Dendritic cell treated with granulocyte-macrophage colony-stimulating factor and Interleukin-4, amounts not matched to agents 40 ng/mL and 50 ng/mL, for 4 days (primary cell): Measurements from ENCODE around the gene FDX1.

Experiments
- H3K27ac Mint-ChIP-seq: one replicate; pipeline ENCODE4 v1.8.0; 2022; ENCODE audit warnings: mild to moderate bottlenecking, mixed read lengths
- H3K27me3 Mint-ChIP-seq: one replicate; pipeline ENCODE4 v1.8.0; 2022; ENCODE audit warnings: mild to moderate bottlenecking, mixed read lengths
- H3K36me3 Mint-ChIP-seq: one replicate; pipeline ENCODE4 v1.8.0; 2022; ENCODE audit warnings: low read depth, mixed read lengths
- H3K4me1 Mint-ChIP-seq: one replicate; pipeline ENCODE4 v1.8.0; 2022; ENCODE audit warnings: low read depth, mixed read lengths
- H3K4me3 Mint-ChIP-seq: one replicate; pipeline ENCODE4 v1.8.0; 2022; ENCODE audit warnings: mild to moderate bottlenecking, moderate library complexity, mixed read lengths
- H3K9me3 Mint-ChIP-seq: one replicate; pipeline ENCODE4 v1.8.0; 2022; ENCODE audit warnings: mixed read lengths
- intact Hi-C: fragments of 100-400 bp; cut with micrococcal nuclease; formaldehyde crosslinking; loops from one replicate; pipeline ENCODE4 v1.15.0; 2022

Gene FDX1

GRCh38 chr11:110435780-110436717, 6.3 kb downstream of the FDX1 start:
- Mint-ChIP-seq H3K4me1 (peaks cover 28% of the 10 kb centered on the region), H3K9me3 (no peaks in the 10 kb centered on the region)
- intact Hi-C loops: loop anchor here (10.0 kb wide), 1 partner anchor 491 kb away; no protein-coding TSS in a partner anchor

GRCh38 chr11:110438017-110438416, 8.3 kb downstream of the FDX1 start:
- Mint-ChIP-seq H3K27me3 (no peaks in the 10 kb centered on the region), H3K27ac (no peak overlapping the region), H3K4me1 (peaks cover 11% of the 10 kb centered on the region), H3K9me3 (no peaks in the 10 kb centered on the region), H3K36me3 (peaks cover 58% of the 10 kb centered on the region), H3K4me3 (no peak overlapping the region)
- intact Hi-C loops: loop anchor here (10.0 kb wide), 1 partner anchor 493 kb away; no protein-coding TSS in a partner anchor

More at GRCh38 chr11:110435780-110436717, 6.3 kb downstream of the FDX1 start:
- no peak overlapping the region for H3K4me3 Mint-ChIP-seq
- no peak overlapping the region for H3K27ac Mint-ChIP-seq
- no peaks in the 10 kb centered on the region for H3K27me3 Mint-ChIP-seq
- H3K36me3 Mint-ChIP-seq: peaks cover 44% of the 10 kb centered on the region

GRCh38 chr11:110445437-110445836, 15.7 kb downstream of the FDX1 start:
- Mint-ChIP-seq H3K27ac (no peak overlapping the region), H3K4me3 (no peak overlapping the region), H3K36me3 (peaks cover 52% of the 10 kb centered on the region), H3K4me1 (peaks cover 5% of the 10 kb centered on the region), H3K9me3 (no peaks in the 10 kb centered on the region), H3K27me3 (no peaks in the 10 kb centered on the region)
- intact Hi-C loops: no loop called here

GRCh38 chr11:110446061-110446460, 16.3 kb downstream of the FDX1 start:
- H3K9me3 Mint-ChIP-seq: no peaks in the 10 kb centered on the region
- H3K4me1 Mint-ChIP-seq: peaks cover 5% of the 10 kb centered on the region
- H3K27me3 Mint-ChIP-seq: no peaks in the 10 kb centered on the region
- H3K4me3 Mint-ChIP-seq: no peak overlapping the region
- intact Hi-C loops: no loop called here
- peak overlapping the region; percentile 14 for H3K27ac Mint-ChIP-seq
- peaks cover 46% of the 10 kb centered on the region for H3K36me3 Mint-ChIP-seq

GRCh38 chr11:110446594-110446993, 16.8 kb downstream of the FDX1 start:
- intact Hi-C loops: no loop called here
- Mint-ChIP-seq H3K27me3 (no peaks in the 10 kb centered on the region), H3K36me3 (peaks cover 40% of the 10 kb centered on the region), H3K4me3 (no peak overlapping the region), H3K4me1 (peaks cover 5% of the 10 kb centered on the region), H3K27ac (peak overlapping the region; percentile 14), H3K9me3 (no peaks in the 10 kb centered on the region)

GRCh38 chr11:110447343-110447742, 17.6 kb downstream of the FDX1 start:
- no peak overlapping the region for H3K4me3 Mint-ChIP-seq
- peaks cover 38% of the 10 kb centered on the region for H3K36me3 Mint-ChIP-seq
- H3K27me3 Mint-ChIP-seq: no peaks in the 10 kb centered on the region
- no peak overlapping the region for H3K27ac Mint-ChIP-seq
- peaks cover 5% of the 10 kb centered on the region for H3K4me1 Mint-ChIP-seq
- intact Hi-C loops: no loop called here
- no peaks in the 10 kb centered on the region for H3K9me3 Mint-ChIP-seq

GRCh38 chr11:110447897-110448745, 18.4 kb downstream of the FDX1 start:
- peaks cover 30% of the 10 kb centered on the region for H3K36me3 Mint-ChIP-seq
- no peaks in the 10 kb centered on the region for H3K27me3 Mint-ChIP-seq
- intact Hi-C loops: no loop called here
- H3K9me3 Mint-ChIP-seq: no peaks in the 10 kb centered on the region
- no peak overlapping the region for H3K4me3 Mint-ChIP-seq
- H3K27ac Mint-ChIP-seq: no peak overlapping the region
- peaks cover 11% of the 10 kb centered on the region for H3K4me1 Mint-ChIP-seq

- no peaks in the 10 kb centered on the region for H3K9me3 Mint-ChIP-seq
- no peaks in the 10 kb centered on the region for H3K27me3 Mint-ChIP-seq
- H3K4me3 Mint-ChIP-seq: no peak overlapping the region
- intact Hi-C loops: no loop called here
- peaks cover 15% of the 10 kb centered on the region for H3K36me3 Mint-ChIP-seq
- H3K27ac Mint-ChIP-seq: no peak overlapping the region
- peaks cover 11% of the 10 kb centered on the region for H3K4me1 Mint-ChIP-seq
Measured at GRCh38 chr11:110450246-110450645, 20.5 kb downstream of the FDX1 start.

GRCh38 chr11:110452720-110453119, 23.0 kb downstream of the FDX1 start:
- Mint-ChIP-seq H3K27ac (no peak overlapping the region), H3K27me3 (no peaks in the 10 kb centered on the region), H3K4me3 (no peak overlapping the region), H3K9me3 (no peaks in the 10 kb centered on the region), H3K4me1 (peaks cover 12% of the 10 kb centered on the region), H3K36me3 (peaks cover 1% of the 10 kb centered on the region)
- intact Hi-C loops: no loop called here

- intact Hi-C loops: no loop called here
- Mint-ChIP-seq H3K4me3 (no peak overlapping the region), H3K36me3 (peaks cover 3% of the 10 kb centered on the region), H3K27me3 (no peaks in the 10 kb centered on the region), H3K27ac (no peak overlapping the region), H3K4me1 (peaks cover 12% of the 10 kb centered on the region), H3K9me3 (no peaks in the 10 kb centered on the region)
Measured at GRCh38 chr11:110453684-110454354, 24.1 kb downstream of the FDX1 start.

- peaks cover 12% of the 10 kb centered on the region for H3K4me1 Mint-ChIP-seq
- intact Hi-C loops: no loop called here
- no peak overlapping the region for H3K27ac Mint-ChIP-seq
- no peaks in the 10 kb centered on the region for H3K9me3 Mint-ChIP-seq
- no peaks in the 10 kb centered on the region for H3K27me3 Mint-ChIP-seq
- peaks cover 5% of the 10 kb centered on the region for H3K36me3 Mint-ChIP-seq
- no peak overlapping the region for H3K4me3 Mint-ChIP-seq
Measured at GRCh38 chr11:110454609-110455008, 24.9 kb downstream of the FDX1 start.

- intact Hi-C loops: no loop called here
Measured at GRCh38 chr11:110455718-110456117, 26.0 kb downstream of the FDX1 start.

GRCh38 chr11:110463153-110463552, 33.4 kb downstream of the FDX1 start:
- intact Hi-C loops: loop anchor here (1.0 to 2.0 kb wide), 2 partner anchors 66 to 768 kb away; no protein-coding TSS in a partner anchor
- peaks cover 16% of the 10 kb centered on the region for H3K36me3 Mint-ChIP-seq
- peaks cover 5% of the 10 kb centered on the region for H3K4me1 Mint-ChIP-seq
- no peak overlapping the region for H3K27ac Mint-ChIP-seq
- H3K9me3 Mint-ChIP-seq: no peaks in the 10 kb centered on the region
- H3K27me3 Mint-ChIP-seq: no peaks in the 10 kb centered on the region
- no peak overlapping the region for H3K4me3 Mint-ChIP-seq

More at GRCh38 chr11:110455718-110456117, 26.0 kb downstream of the FDX1 start:
- no peak overlapping the region for H3K27ac Mint-ChIP-seq
- no peaks in the 10 kb centered on the region for H3K9me3 Mint-ChIP-seq
- H3K36me3 Mint-ChIP-seq: peaks cover 16% of the 10 kb centered on the region
- no peaks in the 10 kb centered on the region for H3K27me3 Mint-ChIP-seq
- H3K4me3 Mint-ChIP-seq: no peak overlapping the region
- H3K4me1 Mint-ChIP-seq: peaks cover 12% of the 10 kb centered on the region
